ENCODE results near the gene BRF1.

Gene BRF1

GRCh38 chr14:105165761-105166485 lies 134.9 kb downstream of the BRF1 start:
- no peaks in the 10 kb centered on the region for H3K9me2 ChIP-seq (replicated peaks; ENCODE audit: control insufficient read depth, low read length)
- H3K9me3 ChIP-seq (ENCODE audit: control insufficient read depth, insufficient read depth, low read length), result no peaks in the 10 kb centered on the region
- no peak overlapping the region for H3K27ac ChIP-seq (ENCODE audit: low read depth, low read length)
- H4K20me1 ChIP-seq (ENCODE audit: control insufficient read depth, insufficient read depth, low read depth, low read length), result no peaks in the 10 kb centered on the region
- no peak overlapping the region for H3K4me2 ChIP-seq (ENCODE audit: low read length)
- H3K27me3 ChIP-seq (ENCODE audit: control insufficient read depth, low read length), result peaks cover 33% of the 10 kb centered on the region
- no peaks in the 10 kb centered on the region for H3F3A ChIP-seq (ENCODE audit: control insufficient read depth, insufficient read depth)
- no peaks in the 10 kb centered on the region for H3K79me2 ChIP-seq (ENCODE audit: control insufficient read depth, low read length)
- TF ChIP-seq, protein P1, sequence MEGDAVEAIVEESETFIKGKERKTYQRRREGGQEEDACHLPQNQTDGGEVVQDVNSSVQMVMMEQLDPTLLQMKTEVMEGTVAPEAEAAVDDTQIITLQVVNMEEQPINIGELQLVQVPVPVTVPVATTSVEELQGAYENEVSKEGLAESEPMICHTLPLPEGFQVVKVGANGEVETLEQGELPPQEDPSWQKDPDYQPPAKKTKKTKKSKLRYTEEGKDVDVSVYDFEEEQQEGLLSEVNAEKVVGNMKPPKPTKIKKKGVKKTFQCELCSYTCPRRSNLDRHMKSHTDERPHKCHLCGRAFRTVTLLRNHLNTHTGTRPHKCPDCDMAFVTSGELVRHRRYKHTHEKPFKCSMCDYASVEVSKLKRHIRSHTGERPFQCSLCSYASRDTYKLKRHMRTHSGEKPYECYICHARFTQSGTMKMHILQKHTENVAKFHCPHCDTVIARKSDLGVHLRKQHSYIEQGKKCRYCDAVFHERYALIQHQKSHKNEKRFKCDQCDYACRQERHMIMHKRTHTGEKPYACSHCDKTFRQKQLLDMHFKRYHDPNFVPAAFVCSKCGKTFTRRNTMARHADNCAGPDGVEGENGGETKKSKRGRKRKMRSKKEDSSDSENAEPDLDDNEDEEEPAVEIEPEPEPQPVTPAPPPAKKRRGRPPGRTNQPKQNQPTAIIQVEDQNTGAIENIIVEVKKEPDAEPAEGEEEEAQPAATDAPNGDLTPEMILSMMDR (IDR thresholded peaks at IDR 0.05; ENCODE audit: low read depth, low read length, poor library complexity, severe bottlenecking), result no peak
- no peak for TF ChIP-seq EZH2phosphoT487 (IDR thresholded peaks at IDR 0.05; ENCODE audit: borderline replicate concordance, low read length)
- peaks cover 9% of the 10 kb centered on the region for H3K4me1 ChIP-seq (ENCODE audit: control insufficient read depth, low read length)
- no peak overlapping the region for H3K4me3 ChIP-seq (ENCODE audit: low read length)
- H3K36me3 ChIP-seq (ENCODE audit: control insufficient read depth, low read length), result no peaks in the 10 kb centered on the region

DNA sequence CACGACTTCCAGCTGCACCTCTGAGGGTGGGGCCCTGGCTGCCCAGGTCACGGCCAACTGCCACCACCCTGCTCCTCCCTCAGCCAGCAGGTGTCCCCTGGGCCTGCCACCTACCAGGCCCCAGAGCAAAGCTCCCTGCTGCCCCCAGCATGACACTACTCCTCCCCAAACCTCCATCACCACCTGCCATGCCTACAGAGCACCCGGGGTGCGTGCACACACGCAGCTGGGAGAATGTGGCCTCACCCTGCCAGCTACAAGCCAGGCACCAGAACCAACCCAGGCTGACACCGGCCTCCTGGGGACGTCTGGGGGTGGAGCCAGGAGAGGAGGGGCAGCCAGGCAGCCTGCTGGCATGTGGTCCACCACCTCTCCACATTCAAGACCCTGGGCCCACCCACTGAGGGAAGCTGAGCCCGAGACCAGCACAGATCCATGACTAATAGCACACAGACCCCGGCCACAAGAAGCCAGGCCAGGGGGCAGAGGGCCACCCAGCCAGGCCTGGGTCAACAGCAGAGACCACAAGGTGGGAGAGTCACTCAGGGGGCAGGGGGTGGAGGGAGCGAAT lies 135.6 kb downstream of the BRF1 start:
- no peak overlapping the region for H3K27ac ChIP-seq (ENCODE audit: low read depth, low read length)
- H3F3A ChIP-seq (ENCODE audit: control insufficient read depth, insufficient read depth), result no peaks in the 10 kb centered on the region
- no peaks in the 10 kb centered on the region for H3K36me3 ChIP-seq (ENCODE audit: control insufficient read depth, low read length)
- H3K9me2 ChIP-seq (replicated peaks; ENCODE audit: control insufficient read depth, low read length), result no peaks in the 10 kb centered on the region
- H3K9me3 ChIP-seq (ENCODE audit: control insufficient read depth, insufficient read depth, low read length), result no peaks in the 10 kb centered on the region
- H3K4me1 ChIP-seq (ENCODE audit: control insufficient read depth, low read length), result peaks cover 3% of the 10 kb centered on the region
- no peaks in the 10 kb centered on the region for H4K20me1 ChIP-seq (ENCODE audit: control insufficient read depth, insufficient read depth, low read depth, low read length)
- TF ChIP-seq EZH2phosphoT487 (IDR thresholded peaks at IDR 0.05; ENCODE audit: borderline replicate concordance, low read length), result no peak
- TF ChIP-seq, protein P1 (IDR thresholded peaks at IDR 0.05; ENCODE audit: low read depth, low read length, poor library complexity, severe bottlenecking), result peak; percentile 7
- H3K4me3 ChIP-seq (ENCODE audit: low read length), result no peak overlapping the region
- H3K4me2 ChIP-seq (ENCODE audit: low read length), result no peak overlapping the region
- peaks cover 27% of the 10 kb centered on the region for H3K27me3 ChIP-seq (ENCODE audit: control insufficient read depth, low read length)
- no peaks in the 10 kb centered on the region for H3K79me2 ChIP-seq (ENCODE audit: control insufficient read depth, low read length)

DNA sequence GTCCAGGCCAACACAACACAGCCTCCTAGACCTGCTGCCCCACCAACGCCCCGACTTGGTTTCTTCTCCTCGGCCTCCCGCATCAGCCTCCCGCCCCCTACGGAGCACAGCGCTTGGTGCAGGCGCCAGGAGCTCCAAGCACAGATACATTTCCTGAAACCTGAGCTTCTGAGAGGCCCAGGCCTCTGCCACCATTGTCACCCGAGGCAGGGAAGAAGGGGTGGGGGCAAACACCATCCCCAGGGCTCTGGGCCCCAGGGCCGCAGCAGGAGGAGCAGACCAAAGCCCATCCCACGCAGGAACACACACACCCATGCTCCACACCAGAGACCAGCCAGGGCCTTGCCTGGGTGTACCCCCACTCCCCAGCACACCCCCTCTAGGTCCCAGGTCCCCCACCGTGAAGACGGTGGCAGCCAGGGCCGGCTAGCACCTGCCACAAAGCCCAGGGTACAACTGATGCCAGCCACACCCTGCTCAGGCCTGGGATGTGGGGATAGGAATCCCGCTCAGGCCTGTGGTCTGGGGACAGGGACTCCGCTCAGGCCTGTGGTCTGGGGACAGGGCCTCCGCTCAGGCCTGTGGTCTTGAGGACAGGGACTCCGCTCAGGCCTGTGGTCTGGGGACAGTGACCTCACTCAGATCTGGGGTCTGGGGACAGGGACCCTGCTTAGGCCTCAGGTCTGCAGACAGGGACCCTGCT lies 137.6 kb downstream of the BRF1 start:
- Histone ChIP-seq H3K4me2 (ENCODE audit: low read length) (no peak overlapping the region), H3K27ac (ENCODE audit: low read depth, low read length) (no peak overlapping the region), H3K36me3 (ENCODE audit: control insufficient read depth, low read length) (no peaks in the 10 kb centered on the region), H3K4me1 (ENCODE audit: control insufficient read depth, low read length) (peaks cover 3% of the 10 kb centered on the region), H3K27me3 (ENCODE audit: control insufficient read depth, low read length) (peaks cover 13% of the 10 kb centered on the region), H3K9me2 (replicated peaks; ENCODE audit: control insufficient read depth, low read length) (no peaks in the 10 kb centered on the region), H3F3A (ENCODE audit: control insufficient read depth, insufficient read depth) (no peaks in the 10 kb centered on the region), H3K4me3 (ENCODE audit: low read length) (no peak overlapping the region), H3K79me2 (ENCODE audit: control insufficient read depth, low read length) (no peaks in the 10 kb centered on the region), H4K20me1 (ENCODE audit: control insufficient read depth, insufficient read depth, low read depth, low read length) (no peaks in the 10 kb centered on the region), H3K9me3 (ENCODE audit: control insufficient read depth, insufficient read depth, low read length) (no peaks in the 10 kb centered on the region)
- no peak for TF ChIP-seq EZH2phosphoT487 (IDR thresholded peaks at IDR 0.05; ENCODE audit: borderline replicate concordance, low read length)
- TF ChIP-seq, protein P1 (IDR thresholded peaks at IDR 0.05; ENCODE audit: low read depth, low read length, poor library complexity, severe bottlenecking), result no peak

All from DOHH2 (cell line).